Large intestine (tissue), 3 donors: Measurements from ENCODE around the gene RRAD. TPM values are rescaled to one million over a fixed set of nuclear protein-coding genes. Genes with fewer than 3 reads are reported as not detected.
"Not testable (repeated sequence)": the region's sequence is repeated elsewhere in the genome, so short reads cannot be mapped to it uniquely, and the experiment has no call there.

ENCODE experiments used
- DNase-seq, 2 donors: peaks; one replicate each; pipeline versions ENCODE4 v3.0.0 to v3.0.0-alpha.2; 2013
- H3K27ac ChIP-seq: one replicate; pipeline ENCODE4 v1.5.1; 2013; ENCODE audit warnings: low read length
- H3K27me3 ChIP-seq: 2 replicates; pipeline ENCODE4 v1.6.1; 2013; ENCODE audit warnings: low read length; ENCODE audit not compliant: control insufficient read depth, insufficient read depth
- H3K36me3 ChIP-seq: 2 replicates; pipeline ENCODE4 v1.6.1; 2013; ENCODE audit warnings: low read length; ENCODE audit not compliant: control insufficient read depth, insufficient read depth
- H3K4me1 ChIP-seq: one replicate; pipeline ENCODE4 v1.6.1; 2013; ENCODE audit warnings: low read length; ENCODE audit not compliant: control insufficient read depth, insufficient read depth
- H3K4me3 ChIP-seq: one replicate; pipeline ENCODE4 v1.5.1; 2013; ENCODE audit warnings: low read length
- H3K9me3 ChIP-seq: one replicate; pipeline ENCODE4 v1.6.1; 2013; ENCODE audit warnings: mild to moderate bottlenecking, low read depth, low read length, moderate library complexity; ENCODE audit not compliant: control insufficient read depth
- WGBS: methylation state at CpG from one replicate; pipeline ENCODE4 v1.1.5; 2013; ENCODE audit warnings: low lambda C conversion rate; ENCODE audit not compliant: insufficient coverage; 5-methylcytosine and 5-hydroxymethylcytosine counted together
- polyA plus RNA-seq: library from polyadenylated mRNA; unstranded; fragments of 120-200 nt; gene quantifications from one replicate; pipeline ENCODE4 v1.2.1, GENCODE V29; 2013

The RRAD gene
- polyA plus RNA-seq, 1 donor, result 2.0 TPM

DNA sequence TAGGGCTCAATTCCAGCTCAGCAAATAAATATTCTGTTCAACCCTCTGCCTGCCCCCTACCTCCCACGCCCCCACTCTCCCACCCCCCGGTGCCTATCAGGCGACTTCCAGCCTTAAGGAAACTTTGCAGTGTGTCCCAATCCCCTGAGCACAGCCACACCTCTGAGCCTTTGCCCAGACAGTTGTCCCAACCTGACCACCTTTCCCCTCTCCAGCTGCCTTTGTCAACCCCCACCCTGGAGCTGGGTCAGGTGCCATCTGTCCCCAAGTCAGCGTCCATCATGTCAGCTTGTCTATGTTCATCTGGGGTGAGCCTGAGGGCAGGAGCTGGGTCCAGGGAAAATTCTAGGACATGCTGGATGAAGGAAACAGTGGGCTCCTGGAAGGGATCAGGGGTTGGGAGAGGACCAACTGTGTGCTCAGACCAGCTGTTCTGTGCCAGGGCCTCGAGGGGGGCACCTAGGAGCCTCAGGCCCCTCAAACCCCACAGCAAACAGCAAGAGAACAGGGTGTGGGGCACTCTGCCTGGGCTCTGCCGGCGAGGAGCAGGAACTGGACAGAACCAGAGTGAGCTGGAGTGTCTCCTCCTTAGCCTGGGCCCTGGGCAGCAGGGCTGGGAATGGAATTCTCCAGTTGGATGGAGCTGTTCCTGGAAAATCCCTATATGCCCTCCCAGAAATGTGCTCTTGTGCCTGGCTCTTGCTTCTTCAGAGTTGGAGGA lies 24.5 kb downstream of the RRAD start:
- H3K9me3 ChIP-seq, result no peaks in the 10 kb centered on the region
- H3K4me1 ChIP-seq, result peaks cover 69% of the 10 kb centered on the region
- no CpG with 5 or more reads among the region's 7 CpGs for WGBS
- H3K27me3 ChIP-seq, result no peaks in the 10 kb centered on the region
- DNase-seq, result peak; percentile 73 to 85
- peak overlapping the region; percentile 75 for H3K27ac ChIP-seq
- no peaks in the 10 kb centered on the region for H3K36me3 ChIP-seq
- no peak overlapping the region for H3K4me3 ChIP-seq

DNA sequence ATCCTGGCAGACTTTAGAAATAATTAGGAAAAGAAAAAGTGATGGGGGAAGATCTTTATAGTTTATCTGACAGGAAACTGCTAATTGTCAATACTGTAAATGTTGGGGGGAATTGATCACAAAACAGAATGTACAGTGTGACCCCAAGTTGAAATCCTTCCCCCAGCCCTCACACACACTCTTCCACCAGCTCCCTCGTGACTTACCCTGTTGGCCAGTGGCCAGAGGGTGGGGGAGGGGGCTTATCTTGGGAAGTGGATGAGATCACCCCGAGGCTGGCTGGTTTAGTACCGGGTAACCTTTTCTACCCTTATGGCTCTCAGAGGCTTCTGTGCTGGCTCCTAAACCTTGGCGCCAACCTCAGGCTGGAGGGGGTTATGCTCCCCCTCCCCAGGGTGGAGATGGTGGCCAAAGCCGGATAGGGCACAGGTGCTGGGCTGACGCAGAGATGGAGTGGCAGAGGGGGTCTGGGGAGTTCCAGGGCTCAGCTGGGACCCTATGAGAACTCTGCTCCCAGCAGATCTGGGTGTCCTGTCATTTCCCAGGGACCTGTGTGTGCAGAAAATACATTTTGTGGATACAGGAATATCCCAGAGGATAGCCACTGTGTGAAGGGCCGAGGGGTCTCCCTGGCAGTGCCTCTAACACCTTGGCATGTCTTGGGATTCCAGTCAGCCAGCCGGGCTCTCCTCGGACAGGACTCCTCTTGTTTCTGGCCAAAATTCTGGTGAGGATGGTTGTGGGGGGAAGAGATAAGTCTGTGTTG lies 25.2 kb downstream of the RRAD start:
- peak; percentile 92 to 95 for DNase-seq
- Histone ChIP-seq H3K4me3 (no peak overlapping the region), H3K9me3 (no peaks in the 10 kb centered on the region), H3K4me1 (peaks cover 68% of the 10 kb centered on the region), H3K27me3 (no peaks in the 10 kb centered on the region), H3K27ac (peak overlapping the region; percentile 75), H3K36me3 (no peaks in the 10 kb centered on the region)
- WGBS, result no CpG with 5 or more reads among the region's 9 CpGs

- Histone ChIP-seq H3K36me3 (no peaks in the 10 kb centered on the region), H3K9me3 (no peaks in the 10 kb centered on the region), H3K4me1 (peaks cover 61% of the 10 kb centered on the region), H3K4me3 (no peak overlapping the region), H3K27ac (peak overlapping the region; percentile 75), H3K27me3 (no peaks in the 10 kb centered on the region)
- no CpG with 5 or more reads among the region's 6 CpGs for WGBS
- peak in 1 of 2 donors; percentile 46 for DNase-seq
Observed at GRCh38 chr16:66899310-66899944, 25.9 kb downstream of the RRAD start.

DNA sequence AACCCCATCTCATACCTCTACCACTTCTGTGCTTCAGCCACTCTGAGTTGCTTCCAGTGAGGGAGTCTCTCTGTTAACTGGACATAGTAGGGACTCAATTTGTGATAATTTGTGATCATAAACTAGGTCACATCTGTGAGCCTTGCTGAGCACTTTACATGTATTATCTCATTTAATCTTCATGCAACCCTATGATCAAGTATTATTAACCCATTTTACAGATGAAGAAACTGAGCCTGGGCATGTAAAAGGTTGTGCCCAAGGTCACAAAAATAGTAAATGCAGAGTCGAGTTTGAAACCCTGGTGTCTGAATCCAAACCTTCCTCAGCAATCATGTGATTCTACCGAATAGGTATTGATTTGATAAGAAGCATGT lies 26.4 kb downstream of the RRAD start:
- Histone ChIP-seq H3K4me1 (peaks cover 56% of the 10 kb centered on the region), H3K27ac (peak overlapping the region; percentile 75)

GRCh38 chr16:66898207-66898606 lies 27.1 kb downstream of the RRAD start:
- 90% methylated on average over 2 of the region's 3 CpGs for WGBS
- no peaks in the 10 kb centered on the region for H3K9me3 ChIP-seq
- peaks cover 49% of the 10 kb centered on the region for H3K4me1 ChIP-seq
- H3K27ac ChIP-seq, result no peak overlapping the region
- H3K4me3 ChIP-seq, result no peak overlapping the region
- H3K36me3 ChIP-seq, result no peaks in the 10 kb centered on the region
- H3K27me3 ChIP-seq, result no peaks in the 10 kb centered on the region
- DNase-seq, result no peak

More for the DNA sequence above, 26.4 kb downstream of the RRAD start:
- Histone ChIP-seq H3K27me3 (no peaks in the 10 kb centered on the region), H3K36me3 (no peaks in the 10 kb centered on the region), H3K4me3 (no peak overlapping the region), H3K9me3 (no peaks in the 10 kb centered on the region)
- no CpG with 5 or more reads among the region's 2 CpGs for WGBS
- no peak for DNase-seq

DNA sequence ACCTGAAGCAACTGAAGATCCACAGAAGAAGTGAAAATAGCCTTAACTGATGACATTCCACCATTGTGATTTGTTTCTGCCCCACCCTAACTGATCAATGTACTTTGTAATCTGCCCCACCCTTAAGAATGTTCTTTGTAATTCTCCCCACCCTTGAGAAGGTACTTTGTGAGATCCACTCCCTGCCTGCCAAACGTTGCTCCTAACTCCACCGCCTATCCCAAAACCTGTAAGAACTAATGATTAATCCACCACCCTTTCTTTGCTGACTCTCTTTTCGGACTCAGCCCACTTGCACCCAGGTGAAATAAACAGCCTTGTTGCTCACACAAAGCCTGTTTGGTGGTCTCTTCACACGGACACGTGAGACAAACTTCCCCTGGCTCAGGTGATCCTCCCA lies 28.7 kb downstream of the RRAD start:
- peak in 1 of 2 donors; percentile 53 for DNase-seq
- peaks cover 48% of the 10 kb centered on the region for H3K4me1 ChIP-seq
- not testable (repeated sequence) for H3K27me3 ChIP-seq, H3K9me3 ChIP-seq, H3K36me3 ChIP-seq, H3K4me3 ChIP-seq
- peak overlapping the region; percentile 52 for H3K27ac ChIP-seq
- no CpG with 5 or more reads among the region's 5 CpGs for WGBS

DNA sequence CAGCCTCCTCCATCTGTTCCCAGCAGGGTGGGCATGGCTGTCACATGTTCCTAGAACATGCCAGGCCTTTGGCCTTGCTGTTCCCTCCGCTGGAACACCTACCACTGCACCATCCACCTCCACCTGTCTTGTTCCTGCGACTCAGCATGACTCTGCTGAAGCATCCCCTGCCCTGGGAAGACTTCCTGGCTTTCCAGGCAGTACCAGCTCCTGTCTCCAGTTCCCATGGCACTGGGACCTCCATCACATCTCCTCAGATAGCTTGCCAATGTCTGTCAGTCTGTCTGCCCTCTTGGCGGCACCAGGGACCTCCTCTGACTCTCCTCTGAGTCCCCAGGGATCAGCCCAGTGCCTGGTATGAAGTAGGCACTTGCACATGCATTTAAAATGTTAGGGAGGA lies 29.3 kb downstream of the RRAD start:
- DNase-seq, result no peak
- peak overlapping the region; percentile 7 for H3K27ac ChIP-seq
- H3K9me3 ChIP-seq, result no peaks in the 10 kb centered on the region
- H3K36me3 ChIP-seq, result no peaks in the 10 kb centered on the region
- no CpG with 5 or more reads among the region's 3 CpGs for WGBS
- H3K27me3 ChIP-seq, result no peaks in the 10 kb centered on the region
- H3K4me1 ChIP-seq, result peaks cover 41% of the 10 kb centered on the region
- no peak overlapping the region for H3K4me3 ChIP-seq

DNA sequence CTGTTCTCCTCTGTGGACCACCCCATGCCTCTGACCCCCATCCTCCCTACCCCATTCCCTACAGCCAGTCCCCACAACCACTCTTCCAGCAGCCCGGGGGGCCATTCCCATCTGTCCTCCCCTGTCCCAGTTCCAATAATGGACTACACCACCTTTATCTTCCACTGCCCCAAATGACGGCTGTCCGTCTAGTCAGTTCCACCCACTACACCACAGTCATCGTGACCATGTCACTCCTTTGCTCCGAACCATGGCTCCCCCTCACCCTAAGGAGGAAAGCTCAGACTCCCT lies 29.7 kb downstream of the RRAD start:
- H3K27ac ChIP-seq, result peak overlapping the region; percentile 7
- WGBS, result no CpG with 5 or more reads among the region's 5 CpGs
- no peaks in the 10 kb centered on the region for H3K27me3 ChIP-seq
- no peak overlapping the region for H3K4me3 ChIP-seq
- H3K36me3 ChIP-seq, result no peaks in the 10 kb centered on the region
- no peaks in the 10 kb centered on the region for H3K9me3 ChIP-seq
- DNase-seq, result no peak
- H3K4me1 ChIP-seq, result peaks cover 38% of the 10 kb centered on the region

- Histone ChIP-seq H3K27ac (no peak overlapping the region), H3K4me3 (no peak overlapping the region), H3K4me1 (peaks cover 33% of the 10 kb centered on the region), H3K9me3 (no peaks in the 10 kb centered on the region), H3K27me3 (no peaks in the 10 kb centered on the region), H3K36me3 (no peaks in the 10 kb centered on the region)
- no CpG with 5 or more reads among the region's 11 CpGs for WGBS
- peak; percentile 73 to 75 for DNase-seq
Observed at GRCh38 chr16:66894948-66895688, 30.2 kb downstream of the RRAD start.

DNA sequence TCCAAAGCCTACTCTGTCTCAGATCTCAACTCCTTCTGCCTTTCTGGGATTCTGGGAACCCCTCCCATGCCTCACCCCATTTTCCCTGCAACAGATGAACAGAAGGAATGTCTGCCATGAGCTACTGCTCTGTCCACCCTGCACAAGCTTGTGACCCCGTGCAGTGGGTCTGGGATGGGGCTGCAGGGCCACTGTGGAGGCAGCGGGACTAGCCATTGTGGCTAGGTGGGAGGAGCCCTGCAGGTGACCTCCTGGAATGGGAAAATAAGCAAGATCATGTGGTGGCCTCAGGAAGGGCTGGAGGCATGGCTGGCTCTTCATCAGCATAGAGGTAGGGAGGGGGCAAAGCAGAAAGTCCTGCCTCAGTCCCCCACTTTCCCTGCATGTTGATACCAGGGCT lies 31.3 kb downstream of the RRAD start:
- WGBS, result no CpG with 5 or more reads among the region's 2 CpGs
- DNase-seq, result no peak
- no peak overlapping the region for H3K4me3 ChIP-seq

More for the DNA sequence above, 31.3 kb downstream of the RRAD start:
- H3K27ac ChIP-seq, result no peak overlapping the region
- H3K27me3 ChIP-seq, result no peaks in the 10 kb centered on the region
- H3K36me3 ChIP-seq, result no peaks in the 10 kb centered on the region
- no peaks in the 10 kb centered on the region for H3K9me3 ChIP-seq
- H3K4me1 ChIP-seq, result peaks cover 22% of the 10 kb centered on the region
